CD14-positive monocyte (primary cell): Measurements from ENCODE around the gene POLR2J. TPM values are rescaled to one million over a fixed set of nuclear protein-coding genes. Genes with fewer than 3 reads are reported as not detected.

Experiments
- DNase-seq, 3 donors: peaks; one replicate each; pipeline ENCODE4 v3.0.0-alpha.2; 2011 to 2022
- H2AFZ ChIP-seq: 2 replicates; pipeline ENCODE4 v1.6.0; 2012; ENCODE audit warnings: mild to moderate bottlenecking, low read depth, low read length, inconsistent platforms; ENCODE audit not compliant: insufficient read depth, poor library complexity, severe bottlenecking
- H3K27ac ChIP-seq, 2 donors: 1 replicate in 1 of 2; 2 replicates in 1 of 2; pipeline ENCODE4 v1.5.1; 2012 to 2013; ENCODE audit warnings: low read length in 2 of 2, control low read depth in 1 of 2, inconsistent platforms in 1 of 2, low read depth in 1 of 2, mild to moderate bottlenecking in 1 of 2
- H3K27me3 ChIP-seq, 2 donors: one replicate each; pipeline versions ENCODE4 v1.6.0 to v1.6.1; 2011 to 2013; ENCODE audit warnings: low read length in 2 of 2; ENCODE audit not compliant: control insufficient read depth in 2 of 2, insufficient read depth in 2 of 2
- H3K36me3 ChIP-seq, 2 donors: replicated peaks in 1 of 2; 1 replicate in 1 of 2; 2 replicates in 1 of 2; pipeline versions ENCODE4 v1.5.1 to v1.6.1; 2012 to 2013; ENCODE audit warnings: low read length in 2 of 2, control low read depth in 1 of 2, inconsistent platforms in 1 of 2, mild to moderate bottlenecking in 1 of 2; ENCODE audit not compliant: insufficient read depth in 2 of 2, control insufficient read depth in 1 of 2
- H3K4me1 ChIP-seq, 2 donors: 1 replicate in 1 of 2; 2 replicates in 1 of 2; pipeline versions ENCODE4 v1.5.1 to v1.6.1; 2012 to 2013; ENCODE audit warnings: low read length in 2 of 2, control low read depth in 1 of 2, inconsistent platforms in 1 of 2, mild to moderate bottlenecking in 1 of 2, moderate library complexity in 1 of 2; ENCODE audit not compliant: insufficient read depth in 2 of 2, control insufficient read depth in 1 of 2
- H3K4me2 ChIP-seq: replicated peaks from 2 replicates; pipeline ENCODE3; 2012; ENCODE audit warnings: low read length, moderate library complexity, mild to moderate bottlenecking; ENCODE audit not compliant: poor library complexity, severe bottlenecking; ENCODE audit errors: extremely low read depth
- H3K4me3 ChIP-seq, 3 experiments: fragments of 200-600 bp in 1 of 3; sonication (generic) in 1 of 3; replicated peaks in 1 of 3; 1 replicate in 2 of 3; 2 replicates in 1 of 3; pipeline ENCODE4 v1.5.1; 2011 to 2013; ENCODE audit warnings: low read length in 3 of 3, mild to moderate bottlenecking in 3 of 3, control low read depth in 2 of 3, low read depth in 2 of 3, inconsistent platforms in 1 of 3, moderate library complexity in 1 of 3
- H3K79me2 ChIP-seq: 2 replicates; pipeline ENCODE4 v1.6.0; 2012; ENCODE audit warnings: mild to moderate bottlenecking, control low read depth, inconsistent platforms, low read length, moderate library complexity; ENCODE audit not compliant: insufficient read depth
- H3K9ac ChIP-seq: 2 replicates; pipeline ENCODE4 v1.6.0; 2017; ENCODE audit warnings: low read length, mild to moderate bottlenecking; ENCODE audit not compliant: insufficient read depth, poor library complexity, severe bottlenecking
- H3K9me3 ChIP-seq, 2 donors: replicated peaks in 1 of 2; 1 replicate in 1 of 2; 2 replicates in 1 of 2; pipeline versions ENCODE4 v1.5.1 to v1.6.1; 2012 to 2013; ENCODE audit warnings: low read length in 2 of 2, control low read depth in 1 of 2; ENCODE audit not compliant: control insufficient read depth in 1 of 2, insufficient read depth in 1 of 2
- H4K20me1 ChIP-seq: 2 replicates; pipeline ENCODE4 v1.6.0; 2012; ENCODE audit warnings: mild to moderate bottlenecking, low read length, control low read depth, moderate library complexity; ENCODE audit not compliant: insufficient read depth
- H3K27ac Mint-ChIP-seq, 7 donors: one replicate each; pipeline ENCODE4 v1.8.0; 2020; ENCODE audit warnings: mild to moderate bottlenecking in 7 of 7, mixed read lengths in 7 of 7, moderate library complexity in 6 of 7, inconsistent platforms in 2 of 7
- H3K27me3 Mint-ChIP-seq, 3 donors: one replicate each; pipeline ENCODE4 v1.8.0; 2021 to 2022; ENCODE audit warnings: low read depth in 3 of 3, mild to moderate bottlenecking in 3 of 3, mixed read lengths in 3 of 3, moderate library complexity in 3 of 3, inconsistent platforms in 1 of 3
- H3K36me3 Mint-ChIP-seq, 2 donors: one replicate each; pipeline ENCODE4 v1.8.0; 2020; ENCODE audit warnings: mixed read lengths in 2 of 2, inconsistent platforms in 1 of 2, mild to moderate bottlenecking in 1 of 2
- H3K4me1 Mint-ChIP-seq: one replicate; pipeline ENCODE4 v1.8.0; 2020; ENCODE audit warnings: mild to moderate bottlenecking, mixed read lengths
- H3K4me3 Mint-ChIP-seq, 2 donors: one replicate each; pipeline ENCODE4 v1.8.0; 2020; ENCODE audit warnings: mild to moderate bottlenecking in 2 of 2, mixed read lengths in 2 of 2, moderate library complexity in 1 of 2
- H3K9me3 Mint-ChIP-seq, 7 donors: one replicate each; pipeline ENCODE4 v1.8.0; 2020 to 2022; ENCODE audit warnings: mixed read lengths in 7 of 7, mild to moderate bottlenecking in 6 of 7, moderate library complexity in 6 of 7, inconsistent platforms in 2 of 7
- WGBS: methylation state at CpG from one replicate; pipeline ENCODE4 v1.1.5; 2013; ENCODE audit warnings: missing lambda C conversion rate; ENCODE audit not compliant: insufficient coverage; 5-methylcytosine and 5-hydroxymethylcytosine counted together
- intact Hi-C, 2 donors: fragments of 100-400 bp; cut with micrococcal nuclease; formaldehyde crosslinking; loops; one replicate each; pipeline versions ENCODE4 v1.15.0 to v1.15.1; 2023
- polyA plus RNA-seq, 3 donors: library from polyadenylated mRNA; depleted of rRNA in 1 of 3; unstranded in 2 of 3; stranded (reverse) in 1 of 3; fragments of 300-500 nt in 2 of 3; fragments of >200 nt in 1 of 3; fragmentation: Illumina TruSeq in 2 of 3; gene quantifications; 1 replicate in 2 of 3; 2 replicates in 1 of 3; pipeline ENCODE4 v1.2.3, GENCODE V29; 2012 to 2021
- TF ChIP-seq, protein P1 (sequence below): fragments of 200-600 bp; IDR thresholded peaks from one replicate; pipeline ENCODE4 v1.8.0; 2022; ENCODE audit warnings: antibody characterized with exemption, mild to moderate bottlenecking

POLR2J gene
- polyA plus RNA-seq, 3 donors: 65.7 to 104 (median 85.0) TPM

DNA sequence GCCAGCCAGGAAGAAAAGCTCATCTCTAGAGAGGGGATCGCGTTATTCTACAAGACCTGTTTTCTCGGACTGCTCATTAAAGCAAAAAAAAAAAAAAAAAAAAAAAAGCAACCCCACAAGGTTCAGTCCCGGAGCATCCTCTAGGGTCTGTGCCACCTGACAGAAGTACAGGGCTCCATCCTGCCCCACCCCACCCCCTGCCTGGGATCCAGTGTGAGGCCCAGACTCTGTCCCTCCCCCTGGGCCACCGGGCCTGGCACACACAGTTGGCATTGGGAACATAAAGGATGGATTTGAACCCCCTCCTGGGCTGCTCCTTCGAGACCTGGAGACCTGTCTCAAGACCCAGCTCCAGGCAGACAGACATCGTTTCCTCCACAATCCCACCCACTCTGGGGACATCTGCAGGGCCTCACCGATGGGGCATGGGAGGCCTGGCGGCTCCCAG is 44.7 kb downstream of the POLR2J start:
- 36% methylated on average over 4 of the region's 9 CpGs for WGBS
- no peak for DNase-seq
- Histone ChIP-seq H3K27me3 (no peaks in the 10 kb centered on the region), H3K27ac (peak overlapping the region; percentile 50 to 100), H3K4me3 (peak overlapping the region; percentile 64 to 88 (median 69)), H3K9ac (peak overlapping the region; percentile 85), H3K79me2 (peaks cover 21% of the 10 kb centered on the region), H4K20me1 (no peaks in the 10 kb centered on the region), H3K4me2 (peak overlapping the region; percentile 79), H3K4me1 (peaks cover 50 to 57% of the 10 kb centered on the region in 2 donors), H3K36me3 (peaks cover 12 to 19% of the 10 kb centered on the region in 2 donors), H3K9me3 (no peaks in the 10 kb centered on the region), H2AFZ (peak overlapping the region; percentile 83)
- H3K27ac Mint-ChIP-seq: peak overlapping the region; percentile 45 to 90 (median 83)
- peaks cover 56% of the 10 kb centered on the region for H3K4me1 Mint-ChIP-seq
- peaks cover 0 to 2% (median 0%) of the 10 kb centered on the region in 7 donors for H3K9me3 Mint-ChIP-seq
- TF ChIP-seq, protein P1, sequence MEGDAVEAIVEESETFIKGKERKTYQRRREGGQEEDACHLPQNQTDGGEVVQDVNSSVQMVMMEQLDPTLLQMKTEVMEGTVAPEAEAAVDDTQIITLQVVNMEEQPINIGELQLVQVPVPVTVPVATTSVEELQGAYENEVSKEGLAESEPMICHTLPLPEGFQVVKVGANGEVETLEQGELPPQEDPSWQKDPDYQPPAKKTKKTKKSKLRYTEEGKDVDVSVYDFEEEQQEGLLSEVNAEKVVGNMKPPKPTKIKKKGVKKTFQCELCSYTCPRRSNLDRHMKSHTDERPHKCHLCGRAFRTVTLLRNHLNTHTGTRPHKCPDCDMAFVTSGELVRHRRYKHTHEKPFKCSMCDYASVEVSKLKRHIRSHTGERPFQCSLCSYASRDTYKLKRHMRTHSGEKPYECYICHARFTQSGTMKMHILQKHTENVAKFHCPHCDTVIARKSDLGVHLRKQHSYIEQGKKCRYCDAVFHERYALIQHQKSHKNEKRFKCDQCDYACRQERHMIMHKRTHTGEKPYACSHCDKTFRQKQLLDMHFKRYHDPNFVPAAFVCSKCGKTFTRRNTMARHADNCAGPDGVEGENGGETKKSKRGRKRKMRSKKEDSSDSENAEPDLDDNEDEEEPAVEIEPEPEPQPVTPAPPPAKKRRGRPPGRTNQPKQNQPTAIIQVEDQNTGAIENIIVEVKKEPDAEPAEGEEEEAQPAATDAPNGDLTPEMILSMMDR: no peak
- intact Hi-C loops: loop anchor here in 1 of 2 donors (2.0 to 5.0 kb wide), 2 partner anchors 13 to 37 kb away; partner anchors contain the start of gene PRKRIP1
- peaks cover 0 to 2% (median 1%) of the 10 kb centered on the region in 3 donors for H3K27me3 Mint-ChIP-seq
- peaks cover 11 to 24% of the 10 kb centered on the region in 2 donors for H3K36me3 Mint-ChIP-seq
- peak overlapping the region; percentile 83 to 92 for H3K4me3 Mint-ChIP-seq

- Histone ChIP-seq H3K79me2 (peaks cover 21% of the 10 kb centered on the region), H3K9me3 (no peaks in the 10 kb centered on the region)
These were observed 45.3 kb downstream of the POLR2J start, which contains the start of gene ORAI2 for GRCh38 chr7:102433219-102434038. Gene ORAI2, plus strand, starts transcription at chr7:102433575. Its CDS starts 5,382 bp downstream, at chr7:102438957.

More at GRCh38 chr7:102433219-102434038, 45.3 kb downstream of the POLR2J start, which contains the start of gene ORAI2:
- intact Hi-C loops: loop anchor here in 1 of 2 donors (2.0 to 5.0 kb wide), 2 partner anchors 13 to 36 kb away; partner anchors contain the start of gene PRKRIP1
- Mint-ChIP-seq H3K9me3 (peaks cover 0 to 2% (median 0%) of the 10 kb centered on the region in 7 donors), H3K27ac (peak within 1 kb of the TSS; percentile 66 to 98 (median 96)), H3K4me3 (peak within 1 kb of the TSS; percentile 83 to 92), H3K36me3 (peaks cover 8 to 20% of the 10 kb centered on the region in 2 donors), H3K27me3 (peaks cover 0 to 2% (median 1%) of the 10 kb centered on the region in 3 donors), H3K4me1 (peaks cover 60% of the 10 kb centered on the region)
- peak within 1 kb of the TSS; percentile 79 for H3K4me2 ChIP-seq
- peak within 1 kb of the TSS; percentile 83 for H2AFZ ChIP-seq
- peak within 1 kb of the TSS; percentile 63 to 100 for H3K27ac ChIP-seq
- under 1% methylated on average over 79 of the region's 90 CpGs for WGBS
- H3K4me3 ChIP-seq: peak within 1 kb of the TSS; percentile 64 to 88 (median 69)
- peaks cover 8 to 13% of the 10 kb centered on the region in 2 donors for H3K36me3 ChIP-seq
- peaks cover 56 to 63% of the 10 kb centered on the region in 2 donors for H3K4me1 ChIP-seq
- H3K27me3 ChIP-seq: no peaks in the 10 kb centered on the region
- DNase-seq: peak; percentile 68 to 80 (median 76)
- no peaks in the 10 kb centered on the region for H4K20me1 ChIP-seq
- TF ChIP-seq, protein P1: no peak
- peak within 1 kb of the TSS; percentile 85 for H3K9ac ChIP-seq
